ENCODE results near the gene TNFRSF14.
"Not testable (repeated sequence)": the region's sequence is repeated elsewhere in the genome, so short reads cannot be mapped to it uniquely, and the experiment has no call there.

Gene TNFRSF14

DNA sequence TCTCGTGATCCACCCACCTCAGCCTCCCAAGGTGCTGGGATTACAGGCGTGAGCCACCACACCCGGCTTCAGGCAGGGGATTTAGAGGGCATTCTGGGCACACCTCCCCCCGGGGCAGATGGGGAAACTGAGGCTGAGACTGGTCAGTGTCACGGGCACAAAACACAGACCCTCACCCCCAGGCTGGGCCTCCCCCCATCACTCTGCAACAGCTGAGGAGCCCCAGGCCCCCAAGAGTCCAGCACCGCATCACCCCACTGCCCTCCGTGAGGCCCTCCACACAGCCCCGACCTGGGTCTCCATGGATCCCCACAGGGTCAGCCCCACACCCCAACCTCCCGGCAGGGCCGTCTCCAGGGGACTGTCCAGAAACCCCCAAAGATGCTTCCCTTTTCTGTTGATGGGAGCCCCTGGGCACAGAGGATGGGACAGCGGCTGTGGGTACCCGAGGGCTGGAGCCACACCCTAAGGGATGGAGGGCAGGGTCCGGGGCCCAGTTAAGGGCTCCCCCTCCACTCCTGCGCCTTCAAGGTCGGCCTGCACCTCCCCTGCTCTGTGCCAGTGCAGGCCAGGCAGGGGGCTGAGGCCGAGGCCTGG, 11.0 kb downstream of the TNFRSF14 start:
- no peak overlapping the region for H3K4me3 ChIP-seq (ENCODE audit: control insufficient read depth, low read depth, low read length)
- TF ChIP-seq, protein P1, sequence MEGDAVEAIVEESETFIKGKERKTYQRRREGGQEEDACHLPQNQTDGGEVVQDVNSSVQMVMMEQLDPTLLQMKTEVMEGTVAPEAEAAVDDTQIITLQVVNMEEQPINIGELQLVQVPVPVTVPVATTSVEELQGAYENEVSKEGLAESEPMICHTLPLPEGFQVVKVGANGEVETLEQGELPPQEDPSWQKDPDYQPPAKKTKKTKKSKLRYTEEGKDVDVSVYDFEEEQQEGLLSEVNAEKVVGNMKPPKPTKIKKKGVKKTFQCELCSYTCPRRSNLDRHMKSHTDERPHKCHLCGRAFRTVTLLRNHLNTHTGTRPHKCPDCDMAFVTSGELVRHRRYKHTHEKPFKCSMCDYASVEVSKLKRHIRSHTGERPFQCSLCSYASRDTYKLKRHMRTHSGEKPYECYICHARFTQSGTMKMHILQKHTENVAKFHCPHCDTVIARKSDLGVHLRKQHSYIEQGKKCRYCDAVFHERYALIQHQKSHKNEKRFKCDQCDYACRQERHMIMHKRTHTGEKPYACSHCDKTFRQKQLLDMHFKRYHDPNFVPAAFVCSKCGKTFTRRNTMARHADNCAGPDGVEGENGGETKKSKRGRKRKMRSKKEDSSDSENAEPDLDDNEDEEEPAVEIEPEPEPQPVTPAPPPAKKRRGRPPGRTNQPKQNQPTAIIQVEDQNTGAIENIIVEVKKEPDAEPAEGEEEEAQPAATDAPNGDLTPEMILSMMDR (IDR thresholded peaks at IDR 0.05; ENCODE audit: control insufficient read depth, insufficient read depth, low read depth, low read length, missing control alignments) = no peak
- DNase-seq (ENCODE audit: low read depth) = no peak

DNA sequence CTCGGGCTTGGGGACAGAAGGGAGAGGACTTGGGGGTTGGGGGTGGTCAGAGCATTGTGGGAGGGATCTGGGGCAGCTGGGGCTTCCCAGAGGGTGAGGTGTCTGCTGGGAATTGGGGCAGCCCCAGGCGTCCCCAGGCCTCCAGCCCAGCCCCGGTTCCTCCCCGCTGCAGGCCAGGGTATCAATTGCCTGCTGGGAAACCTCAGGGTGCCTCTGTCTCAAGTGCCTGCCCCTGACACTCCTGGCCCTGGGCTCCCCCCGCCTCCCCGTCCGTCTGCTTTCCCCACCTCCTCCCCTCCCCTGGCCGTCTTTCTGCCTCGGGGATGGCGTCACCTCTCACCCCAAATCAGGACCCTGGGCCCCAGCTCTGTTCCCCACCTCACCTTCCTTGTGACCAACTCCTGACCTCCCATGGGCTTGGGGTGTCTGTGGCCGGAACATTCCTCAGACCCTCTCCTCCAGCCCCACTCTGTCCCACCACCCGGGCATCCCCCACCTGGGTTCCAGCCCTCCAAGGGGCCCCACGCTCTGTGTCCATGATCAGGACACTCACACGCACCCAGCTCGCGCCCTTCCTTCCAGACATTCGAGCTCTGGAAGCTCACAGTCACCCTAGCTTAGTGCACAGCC, 12.1 kb downstream of the TNFRSF14 start:
- not testable (repeated sequence) for H3K4me3 ChIP-seq (ENCODE audit: control insufficient read depth, low read depth, low read length); DNase-seq (ENCODE audit: low read depth)

DNA sequence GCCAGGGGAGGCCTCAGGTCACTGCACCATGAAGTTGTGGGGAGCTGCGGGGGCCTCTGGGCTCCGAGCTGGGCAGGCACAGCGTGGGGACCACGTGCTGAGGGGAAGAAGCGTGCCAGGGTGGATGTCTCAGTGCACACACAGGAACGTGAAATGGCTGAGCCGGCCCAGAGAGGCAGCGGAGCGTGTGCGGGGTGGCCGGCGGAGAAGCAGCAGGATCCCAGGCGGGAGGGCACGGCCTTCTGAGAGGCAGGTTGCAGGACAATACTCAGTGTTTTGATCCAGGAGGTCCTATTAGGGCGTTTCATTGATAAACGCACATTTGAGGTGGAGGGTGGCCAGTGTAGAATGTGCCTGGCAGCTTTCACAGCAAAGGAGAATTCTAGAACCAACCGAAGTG, 12.9 kb downstream of the TNFRSF14 start:
- H3K4me3 ChIP-seq (ENCODE audit: control insufficient read depth, low read depth, low read length) = no peak overlapping the region
- no peak for DNase-seq (ENCODE audit: low read depth)
- TF ChIP-seq, protein P1 (IDR thresholded peaks at IDR 0.05; ENCODE audit: control insufficient read depth, insufficient read depth, low read depth, low read length, missing control alignments) = no peak

DNA sequence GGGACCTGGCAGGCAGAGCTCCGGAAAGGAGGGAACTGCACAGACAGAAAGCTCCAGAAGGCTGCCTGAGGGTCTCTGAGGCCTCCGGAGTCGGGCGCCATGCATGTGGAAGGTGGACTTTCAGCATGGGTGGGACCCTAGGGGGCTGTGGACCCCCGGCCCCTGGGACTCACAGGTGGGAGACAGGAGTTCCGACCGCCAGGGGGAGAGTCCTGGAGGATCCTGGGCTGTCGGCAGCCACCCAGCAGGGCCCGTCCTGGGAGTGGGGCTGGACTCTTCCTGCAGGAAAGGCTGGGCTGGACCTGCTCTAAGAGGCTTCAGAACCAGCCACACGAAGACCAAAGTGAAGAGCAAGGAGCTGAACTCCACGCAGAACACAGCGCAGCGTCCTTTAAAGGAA, 13.5 kb downstream of the TNFRSF14 start:
- not testable (repeated sequence) for DNase-seq (ENCODE audit: low read depth); H3K4me3 ChIP-seq (ENCODE audit: control insufficient read depth, low read depth, low read length)

DNA sequence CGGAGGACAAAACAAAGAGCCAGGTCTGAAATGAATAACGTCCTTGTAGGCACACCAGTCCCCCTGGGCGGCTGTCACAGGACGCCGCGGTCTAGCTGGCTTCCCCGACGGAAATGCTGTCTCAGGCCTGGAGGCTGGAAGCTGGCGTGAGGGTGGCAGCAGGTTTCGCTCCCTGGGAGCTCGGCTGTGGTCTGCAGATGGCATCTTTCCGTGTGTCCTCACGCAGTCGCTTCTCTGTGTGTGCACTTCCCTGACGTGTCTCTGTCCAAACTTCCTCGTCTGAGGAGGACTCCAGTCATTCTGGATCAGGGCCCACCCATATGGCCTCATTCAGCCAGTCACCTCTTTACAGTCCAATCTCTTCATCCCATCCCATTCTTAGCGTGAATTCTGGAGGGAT, 14.2 kb downstream of the TNFRSF14 start:
- DNase-seq (ENCODE audit: low read depth) = no peak

DNA sequence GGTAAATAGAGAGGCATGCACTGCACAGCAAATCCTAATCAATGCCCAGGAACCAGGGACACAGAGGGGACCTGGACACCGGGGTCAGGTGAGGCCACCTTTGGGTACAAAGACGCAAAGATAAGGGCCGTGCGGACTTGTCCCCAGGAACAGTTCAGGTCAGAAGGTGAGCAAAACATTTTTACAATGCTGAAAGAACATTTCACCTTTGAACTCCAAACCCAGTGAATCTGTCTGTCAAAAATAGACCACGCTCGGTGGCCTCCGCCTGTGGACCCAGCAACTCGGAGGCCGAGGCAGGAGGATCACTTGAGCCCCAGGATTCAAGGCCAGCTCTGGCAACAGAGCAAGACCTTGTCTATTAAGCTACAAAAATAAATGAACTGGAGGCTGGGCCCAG, 15.2 kb downstream of the TNFRSF14 start:
- no peak overlapping the region for H3K4me3 ChIP-seq (ENCODE audit: control insufficient read depth, low read depth, low read length)
- no peak for DNase-seq (ENCODE audit: low read depth)
- TF ChIP-seq, protein P1 (IDR thresholded peaks at IDR 0.05; ENCODE audit: control insufficient read depth, insufficient read depth, low read depth, low read length, missing control alignments) = no peak

More for the DNA sequence above, 14.2 kb downstream of the TNFRSF14 start:
- TF ChIP-seq, protein P1 (IDR thresholded peaks at IDR 0.05; ENCODE audit: control insufficient read depth, insufficient read depth, low read depth, low read length, missing control alignments) = no peak
- H3K4me3 ChIP-seq (ENCODE audit: control insufficient read depth, low read depth, low read length) = no peak overlapping the region

DNA sequence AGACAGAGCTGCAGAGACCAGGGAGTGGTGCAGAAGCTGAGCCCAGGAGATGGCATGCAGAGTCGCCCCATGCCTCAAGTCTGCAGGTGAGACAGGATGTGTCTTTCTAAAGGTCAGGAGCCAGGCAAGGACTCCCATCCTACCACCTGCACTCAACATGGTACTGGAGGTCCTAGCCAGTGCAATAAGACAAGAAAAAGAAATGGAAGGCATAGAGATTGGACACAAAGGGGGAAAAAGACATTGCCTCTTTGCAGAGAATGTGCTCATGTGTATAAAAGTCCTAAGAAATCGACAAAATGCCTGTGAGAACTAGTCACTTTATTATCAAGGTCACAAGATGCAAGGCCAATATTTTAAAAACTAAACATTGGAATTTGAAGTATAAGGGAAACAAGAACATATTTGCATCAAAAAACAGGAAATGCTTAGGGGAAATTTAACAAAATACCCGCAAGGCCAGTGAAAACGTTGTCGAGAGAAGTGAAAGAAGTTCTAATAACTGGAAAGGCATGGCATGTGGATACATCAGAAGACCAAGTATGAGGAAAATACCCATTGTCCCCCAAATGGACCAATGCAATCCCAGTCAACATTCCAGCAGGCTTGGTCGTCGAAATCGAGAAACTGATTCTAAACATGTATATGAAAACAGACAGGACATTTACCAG, 17.2 kb downstream of the TNFRSF14 start:
- TF ChIP-seq, protein P1 (IDR thresholded peaks at IDR 0.05; ENCODE audit: control insufficient read depth, insufficient read depth, low read depth, low read length, missing control alignments) = no peak
- no peak for DNase-seq (ENCODE audit: low read depth)
- H3K4me3 ChIP-seq (ENCODE audit: control insufficient read depth, low read depth, low read length) = no peak overlapping the region

Measured in AG09309 (cell line).